OCI-M2 (cell line): Measurements from ENCODE around the gene KLK15.

ENCODE experiments used
- DNase-seq: peaks from one replicate; lab custom pipeline; 2025; ENCODE audit not compliant: unreplicated experiment; lab: John Stamatoyannopoulos, UW

The KLK15 gene

GRCh38 chr19:50833117-50833801 is at the start of gene KLK15:
TSS of gene KLK15 (minus strand) at chr19:50833574. CDS start at chr19:50831492, 2,082 bp downstream.
- no peak for DNase-seq

- DNase-seq: no peak
Measured at GRCh38 chr19:50882188-50882587, 48.8 kb upstream of the KLK15 start.

- no peak for DNase-seq
Measured at GRCh38 chr19:50880241-50880640, 46.9 kb upstream of the KLK15 start.

GRCh38 chr19:50878851-50879250 is 45.5 kb upstream of the KLK15 start:
- peak; percentile 12 for DNase-seq

GRCh38 chr19:50877338-50877737 is 44.0 kb upstream of the KLK15 start:
- DNase-seq: no peak

GRCh38 chr19:50876456-50876855 is 43.1 kb upstream of the KLK15 start:
- no peak for DNase-seq

- no peak for DNase-seq
Measured at GRCh38 chr19:50875795-50876422, 42.5 kb upstream of the KLK15 start.

GRCh38 chr19:50874211-50874610 is 40.8 kb upstream of the KLK15 start:
- no peak for DNase-seq

- DNase-seq: no peak
Measured at GRCh38 chr19:50873056-50873455, 39.7 kb upstream of the KLK15 start, which contains the start of gene KLK2. TSS of gene KLK2 (plus strand) at chr19:50873439. CDS start at chr19:50873474, 35 bp downstream.

GRCh38 chr19:50870417-50871089 is 37.2 kb upstream of the KLK15 start:
- no peak for DNase-seq

GRCh38 chr19:50869479-50869878 is 36.1 kb upstream of the KLK15 start:
- no peak for DNase-seq

GRCh38 chr19:50861496-50862286 is 28.3 kb upstream of the KLK15 start:
- no peak for DNase-seq

GRCh38 chr19:50861010-50861409 is 27.6 kb upstream of the KLK15 start:
- DNase-seq: no peak

- no peak for DNase-seq
Measured at GRCh38 chr19:50859849-50860248, 26.5 kb upstream of the KLK15 start.

- DNase-seq: no peak
Measured at GRCh38 chr19:50858886-50859285, 25.5 kb upstream of the KLK15 start.

- no peak for DNase-seq
Measured at GRCh38 chr19:50857366-50857765, 24.0 kb upstream of the KLK15 start.

GRCh38 chr19:50854636-50855410 is 21.4 kb upstream of the KLK15 start, which contains the start of gene KLK3:
TSS of gene KLK3 (plus strand) at chr19:50854915. CDS start at chr19:50854956, 41 bp downstream.
- DNase-seq: no peak

GRCh38 chr19:50851620-50852019 is 18.2 kb upstream of the KLK15 start:
- DNase-seq: no peak

- DNase-seq: no peak
Measured at GRCh38 chr19:50850738-50851137, 17.4 kb upstream of the KLK15 start.

- DNase-seq: no peak
Measured at GRCh38 chr19:50844296-50844935, 11.0 kb upstream of the KLK15 start.
